ENCODE measurements around the gene TARBP1.

DNA sequence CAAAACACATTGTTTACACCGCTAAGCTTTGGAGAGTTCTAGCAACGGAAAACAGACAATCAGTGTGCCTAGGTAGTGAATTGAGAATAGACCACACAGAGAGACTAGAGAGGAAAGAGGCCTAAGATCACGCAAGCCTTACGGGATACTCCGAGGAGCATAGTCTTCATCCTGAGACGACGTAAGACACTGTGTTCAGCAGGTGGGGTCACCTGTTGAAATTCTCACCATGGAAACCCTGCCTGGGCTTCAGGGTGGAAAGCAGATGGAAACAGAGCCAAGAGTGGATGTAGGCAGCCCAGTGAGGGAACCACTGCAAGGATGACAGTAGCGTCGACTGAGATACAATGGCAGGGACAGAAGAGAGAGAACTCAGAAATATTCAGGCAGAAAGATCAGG is 65.5 kb downstream of the TARBP1 start:
- TF ChIP-seq EP300 (IDR thresholded peaks at IDR 0.05) (no peak), POLR2AphosphoS5 (IDR thresholded peaks at IDR 0.05) (no peak)
- TF ChIP-seq, protein P1, sequence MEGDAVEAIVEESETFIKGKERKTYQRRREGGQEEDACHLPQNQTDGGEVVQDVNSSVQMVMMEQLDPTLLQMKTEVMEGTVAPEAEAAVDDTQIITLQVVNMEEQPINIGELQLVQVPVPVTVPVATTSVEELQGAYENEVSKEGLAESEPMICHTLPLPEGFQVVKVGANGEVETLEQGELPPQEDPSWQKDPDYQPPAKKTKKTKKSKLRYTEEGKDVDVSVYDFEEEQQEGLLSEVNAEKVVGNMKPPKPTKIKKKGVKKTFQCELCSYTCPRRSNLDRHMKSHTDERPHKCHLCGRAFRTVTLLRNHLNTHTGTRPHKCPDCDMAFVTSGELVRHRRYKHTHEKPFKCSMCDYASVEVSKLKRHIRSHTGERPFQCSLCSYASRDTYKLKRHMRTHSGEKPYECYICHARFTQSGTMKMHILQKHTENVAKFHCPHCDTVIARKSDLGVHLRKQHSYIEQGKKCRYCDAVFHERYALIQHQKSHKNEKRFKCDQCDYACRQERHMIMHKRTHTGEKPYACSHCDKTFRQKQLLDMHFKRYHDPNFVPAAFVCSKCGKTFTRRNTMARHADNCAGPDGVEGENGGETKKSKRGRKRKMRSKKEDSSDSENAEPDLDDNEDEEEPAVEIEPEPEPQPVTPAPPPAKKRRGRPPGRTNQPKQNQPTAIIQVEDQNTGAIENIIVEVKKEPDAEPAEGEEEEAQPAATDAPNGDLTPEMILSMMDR (IDR thresholded peaks at IDR 0.05): no peak
